Ascending aorta (tissue), 2 donors: Measurements from ENCODE around the gene NKD2. TPM values are rescaled to one million over a fixed set of nuclear protein-coding genes. Genes with fewer than 3 reads are reported as not detected.

Source experiments
- DNase-seq, 2 donors: peaks; one replicate each; pipeline ENCODE4 v3.0.0-alpha.2; 2019; ENCODE audit warnings: low spot score in 2 of 2
- H3K27ac ChIP-seq, 2 donors: fragments of 200-600 bp; sonication (generic); one replicate each; pipeline ENCODE4 v1.5.1; 2016 to 2017; ENCODE audit warnings: mild to moderate bottlenecking in 1 of 2
- H3K27me3 ChIP-seq: fragments of 200-600 bp; sonication (generic); one replicate; pipeline ENCODE4 v1.5.1; 2017
- H3K36me3 ChIP-seq, 2 donors: fragments of 200-600 bp; sonication (generic); one replicate each; pipeline ENCODE4 v1.5.1; 2016
- H3K4me1 ChIP-seq, 2 donors: fragments of 200-600 bp; sonication (generic); one replicate each; pipeline ENCODE4 v1.5.1; 2016 to 2017; ENCODE audit warnings: mild to moderate bottlenecking in 1 of 2
- H3K4me3 ChIP-seq, 2 donors: fragments of 200-600 bp; sonication (generic); one replicate each; pipeline ENCODE4 v1.5.1; 2016 to 2017; ENCODE audit warnings: mild to moderate bottlenecking in 1 of 2
- H3K9me3 ChIP-seq, 2 donors: fragments of 200-600 bp; sonication (generic); one replicate each; pipeline ENCODE4 v1.5.1; 2016
- intact Hi-C: fragments of 100-400 bp; cut with DNase I; formaldehyde crosslinking; loops from one replicate; pipeline ENCODE4 v1.15.1; 2023
- total RNA-seq: library from RNA; depleted of rRNA; stranded (reverse); fragments of >200 nt; gene quantifications from one replicate; pipeline ENCODE4 v1.1.0, GENCODE V29; 2016
- TF ChIP-seq, protein P1 (sequence below), 3 experiments: fragments of 200-600 bp in 2 of 3; fragments of 450-650 bp in 1 of 3; sonication (generic) in 2 of 3; IDR thresholded peaks; one replicate each; pipeline ENCODE4 v1.5.1; 2016 to 2019; ENCODE audit warnings: antibody characterized with exemption in 3 of 3, mild to moderate bottlenecking in 1 of 3, moderate library complexity in 1 of 3

NKD2 gene
- total RNA-seq, 1 donor from 2014 or later = 6.5 TPM

- Histone ChIP-seq H3K36me3 (peaks cover 13 to 18% of the 10 kb centered on the region in 2 donors), H3K27ac (no peak overlapping the region), H3K27me3 (no peaks in the 10 kb centered on the region), H3K4me3 (no peak overlapping the region), H3K9me3 (no peaks in the 10 kb centered on the region), H3K4me1 (no peaks in the 10 kb centered on the region)
- TF ChIP-seq, protein P1, sequence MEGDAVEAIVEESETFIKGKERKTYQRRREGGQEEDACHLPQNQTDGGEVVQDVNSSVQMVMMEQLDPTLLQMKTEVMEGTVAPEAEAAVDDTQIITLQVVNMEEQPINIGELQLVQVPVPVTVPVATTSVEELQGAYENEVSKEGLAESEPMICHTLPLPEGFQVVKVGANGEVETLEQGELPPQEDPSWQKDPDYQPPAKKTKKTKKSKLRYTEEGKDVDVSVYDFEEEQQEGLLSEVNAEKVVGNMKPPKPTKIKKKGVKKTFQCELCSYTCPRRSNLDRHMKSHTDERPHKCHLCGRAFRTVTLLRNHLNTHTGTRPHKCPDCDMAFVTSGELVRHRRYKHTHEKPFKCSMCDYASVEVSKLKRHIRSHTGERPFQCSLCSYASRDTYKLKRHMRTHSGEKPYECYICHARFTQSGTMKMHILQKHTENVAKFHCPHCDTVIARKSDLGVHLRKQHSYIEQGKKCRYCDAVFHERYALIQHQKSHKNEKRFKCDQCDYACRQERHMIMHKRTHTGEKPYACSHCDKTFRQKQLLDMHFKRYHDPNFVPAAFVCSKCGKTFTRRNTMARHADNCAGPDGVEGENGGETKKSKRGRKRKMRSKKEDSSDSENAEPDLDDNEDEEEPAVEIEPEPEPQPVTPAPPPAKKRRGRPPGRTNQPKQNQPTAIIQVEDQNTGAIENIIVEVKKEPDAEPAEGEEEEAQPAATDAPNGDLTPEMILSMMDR (IDR thresholded peaks at IDR 0.05) = no peak
- DNase-seq = no peak
- intact Hi-C loops = no loop called here
These were observed 55.2 kb downstream of the NKD2 start for GRCh38 chr5:1063661-1064382.

DNA sequence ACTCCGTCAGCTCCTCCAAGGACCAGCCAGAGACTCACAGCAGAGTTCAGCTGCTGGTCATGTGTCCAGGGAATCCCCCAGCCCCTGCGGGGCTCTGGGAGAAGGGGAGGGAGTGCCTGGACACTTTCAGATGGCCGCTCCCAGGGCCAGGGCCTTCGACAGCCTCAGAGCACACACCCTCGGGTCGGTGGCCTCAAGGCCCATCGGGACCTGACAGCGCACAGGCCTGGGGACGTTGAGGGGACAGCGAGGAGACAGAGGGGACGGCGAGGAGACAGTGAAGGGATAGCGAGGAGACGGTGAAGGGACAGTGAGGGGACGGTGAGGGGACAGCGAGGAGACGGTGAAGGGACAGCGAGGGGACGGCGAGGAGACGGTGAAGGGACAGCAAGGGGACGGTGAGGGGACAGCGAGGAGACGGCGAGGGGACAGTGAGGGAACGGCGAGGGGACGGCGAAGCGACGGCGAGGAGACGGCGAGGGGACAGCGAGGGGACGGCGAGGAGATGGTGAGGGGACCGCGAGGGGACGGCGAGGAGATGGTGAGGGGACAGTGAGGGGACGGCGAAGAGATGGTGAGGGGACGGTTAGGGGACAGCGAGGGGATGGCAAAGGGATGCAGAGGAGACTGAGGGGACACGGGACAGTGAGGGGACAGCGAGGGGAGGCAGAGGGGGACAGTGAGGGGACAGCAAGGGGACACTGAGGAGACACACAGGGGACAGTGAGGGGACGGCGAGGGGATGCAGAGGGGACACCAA, 56.0 kb downstream of the NKD2 start:
- no peak for DNase-seq
- Histone ChIP-seq H3K4me3 (no peak overlapping the region), H3K27ac (no peak overlapping the region), H3K27me3 (no peaks in the 10 kb centered on the region), H3K9me3 (no peaks in the 10 kb centered on the region), H3K36me3 (peaks cover 14 to 25% of the 10 kb centered on the region in 2 donors), H3K4me1 (no peaks in the 10 kb centered on the region)
- intact Hi-C loops = no loop called here
- TF ChIP-seq, protein P1 (IDR thresholded peaks at IDR 0.05) = no peak

DNA sequence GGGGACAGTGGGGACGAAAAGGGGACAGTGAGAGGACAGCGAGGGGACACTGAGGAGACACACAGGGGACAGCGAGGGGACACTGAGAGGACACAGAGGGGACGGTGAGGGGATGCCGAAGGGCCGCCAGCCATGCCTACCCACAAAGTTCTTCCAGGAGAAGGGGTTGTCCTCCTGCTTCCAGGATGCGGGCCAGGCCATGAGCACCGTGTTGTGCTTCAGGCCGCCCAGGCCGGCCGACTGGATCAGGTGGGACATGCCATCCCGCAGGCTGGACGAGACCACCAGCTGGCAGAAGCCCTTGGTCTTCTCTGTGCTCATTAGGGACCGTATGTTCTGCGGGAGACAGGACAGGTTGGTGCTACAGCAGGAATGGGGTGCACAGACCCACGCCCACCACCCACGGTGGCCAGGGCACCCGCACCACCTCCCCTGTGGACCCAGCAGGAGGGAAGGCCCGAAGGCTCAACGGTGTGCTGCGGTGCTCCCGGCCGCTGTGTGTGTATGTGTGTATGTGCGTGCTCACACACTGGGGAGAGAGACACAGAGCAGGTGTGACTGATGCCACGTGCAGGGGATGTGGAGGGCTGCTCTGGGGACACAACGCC, 56.6 kb downstream of the NKD2 start:
- TF ChIP-seq, protein P1 (IDR thresholded peaks at IDR 0.05) = no peak
- Histone ChIP-seq H3K27me3 (no peaks in the 10 kb centered on the region), H3K9me3 (no peaks in the 10 kb centered on the region), H3K27ac (no peak overlapping the region), H3K36me3 (peaks cover 12 to 22% of the 10 kb centered on the region in 2 donors), H3K4me3 (no peak overlapping the region), H3K4me1 (no peaks in the 10 kb centered on the region)
- no peak for DNase-seq
- intact Hi-C loops = no loop called here

- intact Hi-C loops = no loop called here
- peaks cover 8 to 21% of the 10 kb centered on the region in 2 donors for H3K36me3 ChIP-seq
- H3K4me1 ChIP-seq = no peaks in the 10 kb centered on the region
- TF ChIP-seq, protein P1 (IDR thresholded peaks at IDR 0.05) = no peak
- no peak overlapping the region for H3K27ac ChIP-seq
- H3K9me3 ChIP-seq = no peaks in the 10 kb centered on the region
- H3K27me3 ChIP-seq = no peaks in the 10 kb centered on the region
- no peak overlapping the region for H3K4me3 ChIP-seq
- DNase-seq = no peak
These were observed 57.5 kb downstream of the NKD2 start for GRCh38 chr5:1065891-1066650.

GRCh38 chr5:1066676-1067075, 58.1 kb downstream of the NKD2 start:
- DNase-seq = no peak
- Histone ChIP-seq H3K27me3 (no peaks in the 10 kb centered on the region), H3K27ac (no peak overlapping the region), H3K4me1 (no peaks in the 10 kb centered on the region), H3K36me3 (peaks cover 8 to 21% of the 10 kb centered on the region in 2 donors), H3K9me3 (no peaks in the 10 kb centered on the region), H3K4me3 (no peak overlapping the region)
- intact Hi-C loops = no loop called here
- TF ChIP-seq, protein P1 (IDR thresholded peaks at IDR 0.05) = no peak
